ENCODE data around the gene NOD1.
"Not testable (repeated sequence)": the region's sequence is repeated elsewhere in the genome, so short reads cannot be mapped to it uniquely, and the experiment has no call there.

The NOD1 gene

GRCh38 chr7:30412782-30413504, 65.6 kb downstream of the NOD1 start:
- peak; percentile 40 for DNase-seq

GRCh38 chr7:30411897-30412296, 66.7 kb downstream of the NOD1 start:
- no peak for DNase-seq

- no peak for DNase-seq
These were observed 67.4 kb downstream of the NOD1 start for GRCh38 chr7:30411173-30411572.

GRCh38 chr7:30406664-30407425, 71.7 kb downstream of the NOD1 start:
- no peak for DNase-seq

GRCh38 chr7:30405179-30405578, 73.4 kb downstream of the NOD1 start:
- DNase-seq, result no peak

- DNase-seq, result no peak
These were observed 75.1 kb downstream of the NOD1 start for GRCh38 chr7:30403477-30403876.

- no peak for DNase-seq
These were observed 82.2 kb downstream of the NOD1 start for GRCh38 chr7:30396389-30396788.

GRCh38 chr7:30395676-30396075, 82.9 kb downstream of the NOD1 start:
- no peak for DNase-seq

GRCh38 chr7:30391806-30392205, 86.8 kb downstream of the NOD1 start:
- no peak for DNase-seq

- DNase-seq, result no peak
These were observed 87.6 kb downstream of the NOD1 start for GRCh38 chr7:30390736-30391636.

GRCh38 chr7:30389791-30390190, 88.8 kb downstream of the NOD1 start:
- DNase-seq, result no peak

- no peak for DNase-seq
These were observed 96.0 kb downstream of the NOD1 start for GRCh38 chr7:30382607-30383006.

- DNase-seq, result not testable (repeated sequence)
These were observed 97.8 kb downstream of the NOD1 start for GRCh38 chr7:30380824-30381223.

- no peak for DNase-seq
These were observed 98.3 kb downstream of the NOD1 start for GRCh38 chr7:30380294-30380693.

- no peak for DNase-seq
These were observed 98.8 kb downstream of the NOD1 start for GRCh38 chr7:30379741-30380140.

GRCh38 chr7:30379131-30379530, 99.5 kb downstream of the NOD1 start:
- DNase-seq, result no peak

- DNase-seq, result no peak
These were observed 100.3 kb downstream of the NOD1 start for GRCh38 chr7:30378275-30378674.
